ENCODE measurements around the gene CABLES2.

The CABLES2 gene

DNA sequence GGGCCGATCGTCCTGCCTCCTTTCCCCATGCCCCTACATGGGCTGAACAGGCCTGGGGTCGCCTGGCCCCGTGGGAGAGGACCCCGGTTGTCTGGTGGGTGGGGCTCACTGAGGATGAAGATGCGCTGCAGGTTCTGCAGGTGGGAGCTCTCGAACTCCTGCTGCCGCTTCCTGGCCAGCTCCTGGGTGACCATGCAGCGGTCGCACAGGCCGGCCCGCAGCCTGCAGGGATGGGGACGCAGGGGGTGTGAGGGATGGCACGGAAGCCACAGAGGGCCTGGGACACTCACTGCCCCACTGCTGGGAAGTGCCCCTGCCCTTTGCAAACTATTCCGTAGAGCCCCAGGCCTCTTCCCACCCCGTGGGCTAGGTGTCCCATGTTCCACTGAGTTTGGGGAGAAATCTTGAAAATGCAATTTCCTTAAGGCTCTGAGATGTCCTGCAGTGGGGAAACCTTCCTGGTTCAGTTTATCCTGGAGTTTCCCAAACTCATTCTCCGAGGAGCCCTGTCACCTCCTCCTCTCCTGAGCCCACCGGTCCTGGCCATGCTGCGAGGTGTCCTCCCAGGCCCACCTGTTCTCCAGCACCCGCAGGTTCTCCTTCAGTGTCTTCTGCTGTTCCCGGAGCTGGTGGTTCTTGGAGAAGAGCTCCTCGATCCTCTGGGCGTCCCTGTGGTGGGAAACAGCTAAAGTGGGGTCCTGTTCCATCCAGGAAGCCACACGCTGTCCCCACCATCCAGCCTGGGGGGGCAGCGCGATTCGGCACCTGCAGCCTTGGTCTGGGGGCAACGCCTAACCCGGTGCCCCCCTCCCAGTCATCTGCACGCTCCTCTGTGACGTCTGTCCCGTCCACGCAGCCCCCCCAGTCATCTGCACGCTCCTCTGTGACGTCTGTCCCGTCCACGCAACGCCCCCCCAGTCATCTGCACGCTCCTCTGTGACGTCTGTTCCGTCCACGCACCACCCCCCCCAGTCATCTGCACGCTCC lies 9.9 kb upstream of the CABLES2 start:
- H3K9me3 ChIP-seq (ENCODE audit: control insufficient read depth, low read length), result no peaks in the 10 kb centered on the region
- no peak overlapping the region for H3K4me3 ChIP-seq (ENCODE audit: extremely low read depth, insufficient read depth, low read length, poor library complexity, severe bottlenecking)
- no peak overlapping the region for H3K27ac ChIP-seq (ENCODE audit: low read depth, low read length, severe bottlenecking)
- no peaks in the 10 kb centered on the region for H3K4me1 ChIP-seq (ENCODE audit: control insufficient read depth, insufficient read depth, low read length, poor library complexity, severe bottlenecking)
- no peaks in the 10 kb centered on the region for H3K36me3 ChIP-seq (ENCODE audit: control insufficient read depth, insufficient read depth, low read length)
- WGBS, 2 experiments (ENCODE audit: insufficient coverage in 2 of 2), result 93% methylated on average over 20 to 33 of the region's 43 CpGs

DNA sequence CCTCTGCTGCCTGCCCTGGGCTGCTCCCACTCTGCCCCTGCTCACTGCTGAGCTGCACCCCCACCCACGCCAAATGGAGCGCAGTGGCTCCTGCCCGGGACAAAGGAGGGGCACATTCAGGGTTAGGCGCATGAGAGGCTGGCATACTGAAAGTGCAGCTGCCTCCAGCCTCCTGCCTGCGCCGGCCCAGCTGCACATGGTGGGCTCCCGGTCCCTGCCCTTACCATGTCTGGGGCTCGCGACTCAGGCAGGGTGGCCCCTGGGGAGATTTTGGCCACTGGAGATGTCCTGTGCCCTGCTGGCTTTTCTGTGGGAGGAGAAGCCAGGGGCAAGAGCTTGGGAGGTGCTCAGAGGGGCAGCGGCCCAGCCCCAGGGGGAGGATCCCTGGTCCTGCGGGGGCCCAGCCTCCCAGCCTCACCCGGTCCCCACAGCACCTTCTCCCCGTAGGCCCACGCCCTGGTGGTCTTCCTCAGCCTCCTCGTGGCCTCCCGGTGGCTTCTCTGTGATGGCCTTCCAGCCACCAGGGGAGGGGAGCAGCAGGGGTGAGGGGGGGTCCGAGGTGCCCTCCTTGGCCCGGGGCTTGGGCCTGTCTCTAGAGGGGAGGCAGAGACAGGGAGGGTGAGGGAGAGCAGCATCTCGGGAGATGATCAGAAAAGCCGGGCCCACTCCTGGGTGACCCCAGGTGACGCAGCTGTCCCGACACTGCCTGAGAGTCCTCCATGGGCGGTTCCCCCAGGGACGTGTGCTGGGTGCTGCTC lies 8.4 kb upstream of the CABLES2 start:
- Histone ChIP-seq H3K27ac (ENCODE audit: low read depth, low read length, severe bottlenecking) (no peak overlapping the region), H3K9me3 (ENCODE audit: control insufficient read depth, low read length) (no peaks in the 10 kb centered on the region), H3K36me3 (ENCODE audit: control insufficient read depth, insufficient read depth, low read length) (no peaks in the 10 kb centered on the region), H3K4me3 (ENCODE audit: extremely low read depth, insufficient read depth, low read length, poor library complexity, severe bottlenecking) (no peak overlapping the region), H3K4me1 (ENCODE audit: control insufficient read depth, insufficient read depth, low read length, poor library complexity, severe bottlenecking) (no peaks in the 10 kb centered on the region)
- WGBS, 2 experiments (ENCODE audit: insufficient coverage in 2 of 2), result 86 to 92% methylated on average over 14 to 19 of the region's 24 CpGs

DNA sequence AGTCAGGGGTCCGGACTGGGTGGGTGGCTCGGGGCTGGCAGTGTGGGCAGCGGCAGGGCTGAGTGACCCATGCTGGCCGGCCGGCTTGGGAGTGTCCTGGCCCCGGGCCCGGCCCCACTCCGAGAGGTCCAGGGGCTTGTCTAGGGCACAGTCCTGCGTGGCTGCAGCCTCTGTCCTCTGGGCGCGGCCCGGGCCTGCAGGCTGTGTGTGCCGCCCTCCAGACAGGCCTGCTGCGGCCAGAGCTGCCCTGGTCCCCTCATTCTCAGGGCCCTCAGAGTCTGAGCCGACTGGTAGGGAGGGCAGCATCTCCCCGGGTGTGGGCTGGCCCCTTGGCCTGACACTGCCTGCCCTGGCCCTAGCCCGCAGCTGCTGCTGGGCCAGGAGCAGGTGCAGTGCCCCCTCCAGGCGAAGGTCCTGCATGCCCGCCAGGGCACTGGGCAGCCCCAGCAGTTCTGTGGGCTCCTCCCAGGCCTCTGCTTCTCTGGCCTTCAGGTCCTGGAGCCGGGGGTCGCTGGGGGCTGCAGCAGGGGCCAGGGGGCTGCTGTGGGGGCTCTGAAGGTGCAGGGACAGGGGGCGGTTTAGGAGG lies 6.9 kb upstream of the CABLES2 start:
- H3K27ac ChIP-seq (ENCODE audit: low read depth, low read length, severe bottlenecking), result no peak overlapping the region
- H3K9me3 ChIP-seq (ENCODE audit: control insufficient read depth, low read length), result no peaks in the 10 kb centered on the region
- 83 to 88% methylated on average over 21 of the region's 22 CpGs for WGBS, 2 experiments (ENCODE audit: insufficient coverage in 2 of 2)
- H3K4me1 ChIP-seq (ENCODE audit: control insufficient read depth, insufficient read depth, low read length, poor library complexity, severe bottlenecking), result no peaks in the 10 kb centered on the region
- H3K36me3 ChIP-seq (ENCODE audit: control insufficient read depth, insufficient read depth, low read length), result no peaks in the 10 kb centered on the region
- no peak overlapping the region for H3K4me3 ChIP-seq (ENCODE audit: extremely low read depth, insufficient read depth, low read length, poor library complexity, severe bottlenecking)

DNA sequence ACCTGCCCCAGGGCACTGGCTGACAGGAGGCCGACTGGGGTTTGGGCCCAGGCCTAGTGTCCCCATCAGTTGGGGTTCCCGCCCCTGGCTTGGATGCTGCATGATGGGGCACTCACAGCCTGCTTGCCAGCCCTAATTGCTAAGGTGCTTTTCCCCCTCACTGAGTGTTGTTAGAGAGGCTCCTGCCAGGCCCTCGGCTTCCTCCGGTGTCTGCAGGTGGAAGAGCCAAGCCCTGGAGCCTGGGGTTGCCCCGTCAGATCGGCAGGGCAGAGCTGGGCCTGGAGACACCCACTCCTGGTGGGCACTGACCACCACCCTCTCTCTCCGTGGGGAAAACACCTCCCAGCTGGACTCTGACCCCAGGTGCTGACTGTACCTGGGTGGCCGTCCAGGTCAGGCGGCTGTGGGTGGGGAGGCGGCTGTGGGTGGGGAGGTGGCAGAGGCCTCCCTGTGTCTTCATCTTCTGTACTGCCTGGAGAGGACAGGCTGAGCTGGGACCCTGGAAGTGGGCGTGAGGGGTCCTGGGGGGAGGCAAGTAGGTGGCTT lies 6.0 kb upstream of the CABLES2 start:
- H3K4me1 ChIP-seq (ENCODE audit: control insufficient read depth, insufficient read depth, low read length, poor library complexity, severe bottlenecking), result no peaks in the 10 kb centered on the region
- H3K27ac ChIP-seq (ENCODE audit: low read depth, low read length, severe bottlenecking), result no peak overlapping the region
- H3K4me3 ChIP-seq (ENCODE audit: extremely low read depth, insufficient read depth, low read length, poor library complexity, severe bottlenecking), result no peak overlapping the region
- H3K36me3 ChIP-seq (ENCODE audit: control insufficient read depth, insufficient read depth, low read length), result no peaks in the 10 kb centered on the region
- no peaks in the 10 kb centered on the region for H3K9me3 ChIP-seq (ENCODE audit: control insufficient read depth, low read length)
- 86 to 95% methylated on average over 10 of the region's 11 CpGs for WGBS, 2 experiments (ENCODE audit: insufficient coverage in 2 of 2)

DNA sequence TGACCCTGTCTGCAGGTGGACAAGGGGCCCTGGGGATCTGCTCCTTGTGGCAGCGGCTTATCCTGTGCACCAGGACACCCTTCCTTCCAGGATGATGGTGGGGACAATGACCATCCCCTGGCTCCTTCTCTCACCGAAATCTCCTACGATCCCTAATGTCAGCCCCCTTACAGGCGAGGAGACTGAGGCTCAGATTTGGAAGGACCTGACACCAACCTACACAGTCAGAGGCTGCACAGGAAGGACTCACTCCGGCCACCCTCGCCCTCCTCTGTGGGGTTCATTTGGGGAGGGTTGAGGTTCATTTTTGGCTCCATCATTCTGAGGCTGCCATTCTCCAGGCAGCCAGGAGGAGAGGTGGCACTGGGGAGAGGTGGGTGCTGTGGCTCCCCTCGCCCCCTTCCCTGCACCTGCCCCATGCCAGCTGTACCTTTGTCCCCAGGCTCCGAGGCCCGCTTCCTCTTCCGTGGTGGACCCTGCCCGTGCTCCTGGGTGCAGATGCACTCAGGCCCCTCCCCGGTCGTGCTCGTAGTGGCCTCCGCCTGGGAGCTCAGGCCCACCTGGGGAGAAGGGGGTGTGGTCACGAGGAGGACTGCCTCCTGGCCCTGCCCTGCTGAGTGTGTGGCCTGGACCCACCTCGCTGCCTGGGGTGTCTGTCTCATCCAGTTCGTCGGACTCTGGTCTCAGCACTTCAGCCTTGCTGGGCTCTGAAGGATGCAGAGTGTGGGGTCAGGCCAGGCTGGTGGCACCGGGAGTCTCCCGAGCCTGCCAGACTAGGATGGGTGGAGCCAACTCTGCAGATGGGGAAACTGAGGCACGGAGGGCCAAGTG lies 5.3 kb upstream of the CABLES2 start:
- H3K4me3 ChIP-seq (ENCODE audit: extremely low read depth, insufficient read depth, low read length, poor library complexity, severe bottlenecking), result no peak overlapping the region
- H3K27ac ChIP-seq (ENCODE audit: low read depth, low read length, severe bottlenecking), result no peak overlapping the region
- 81 to 88% methylated on average over 15 to 17 of the region's 22 CpGs for WGBS, 2 experiments (ENCODE audit: insufficient coverage in 2 of 2)
- H3K4me1 ChIP-seq (ENCODE audit: control insufficient read depth, insufficient read depth, low read length, poor library complexity, severe bottlenecking), result no peaks in the 10 kb centered on the region
- no peaks in the 10 kb centered on the region for H3K36me3 ChIP-seq (ENCODE audit: control insufficient read depth, insufficient read depth, low read length)
- H3K9me3 ChIP-seq (ENCODE audit: control insufficient read depth, low read length), result no peaks in the 10 kb centered on the region

DNA sequence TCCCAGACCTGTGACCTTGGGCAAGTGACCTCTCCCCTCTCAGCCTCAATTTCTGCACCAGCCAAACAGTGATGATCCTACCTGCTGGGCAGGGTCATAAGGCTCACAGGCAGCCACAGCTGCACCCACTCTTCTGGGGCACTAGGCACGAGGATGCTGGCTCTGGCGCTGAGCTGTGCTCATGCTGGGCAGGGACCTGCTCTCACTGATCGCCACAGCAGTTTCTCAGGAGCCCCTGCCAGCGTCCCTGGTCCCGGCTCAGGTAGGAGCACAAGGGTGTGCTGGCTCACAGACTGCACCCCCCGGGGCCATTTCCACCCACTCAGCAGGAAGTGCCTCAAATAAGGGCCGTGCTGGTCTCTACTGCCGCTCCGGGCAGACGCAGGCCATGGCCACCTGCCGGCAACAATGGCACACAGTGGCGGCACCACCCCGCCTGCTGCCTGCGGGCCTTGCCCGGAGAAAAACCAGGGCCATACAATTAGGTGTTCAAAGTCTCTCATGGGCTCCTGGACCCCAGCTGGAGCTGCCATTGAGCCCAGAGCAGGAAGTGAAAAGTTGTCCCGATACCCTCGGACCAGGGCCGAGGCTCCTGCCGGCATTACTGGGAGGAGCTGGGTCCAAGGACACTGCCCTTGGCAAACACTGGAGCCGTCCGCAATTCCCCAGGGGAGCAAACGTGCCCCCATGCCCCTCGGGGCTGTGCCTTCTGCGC lies 4.6 kb upstream of the CABLES2 start:
- Histone ChIP-seq H3K4me1 (ENCODE audit: control insufficient read depth, insufficient read depth, low read length, poor library complexity, severe bottlenecking) (no peaks in the 10 kb centered on the region), H3K9me3 (ENCODE audit: control insufficient read depth, low read length) (no peaks in the 10 kb centered on the region), H3K36me3 (ENCODE audit: control insufficient read depth, insufficient read depth, low read length) (no peaks in the 10 kb centered on the region), H3K27ac (ENCODE audit: low read depth, low read length, severe bottlenecking) (no peak overlapping the region), H3K4me3 (ENCODE audit: extremely low read depth, insufficient read depth, low read length, poor library complexity, severe bottlenecking) (no peak overlapping the region)
- 88 to 91% methylated on average over 23 to 24 of the region's 24 CpGs for WGBS, 2 experiments (ENCODE audit: insufficient coverage in 2 of 2)

DNA sequence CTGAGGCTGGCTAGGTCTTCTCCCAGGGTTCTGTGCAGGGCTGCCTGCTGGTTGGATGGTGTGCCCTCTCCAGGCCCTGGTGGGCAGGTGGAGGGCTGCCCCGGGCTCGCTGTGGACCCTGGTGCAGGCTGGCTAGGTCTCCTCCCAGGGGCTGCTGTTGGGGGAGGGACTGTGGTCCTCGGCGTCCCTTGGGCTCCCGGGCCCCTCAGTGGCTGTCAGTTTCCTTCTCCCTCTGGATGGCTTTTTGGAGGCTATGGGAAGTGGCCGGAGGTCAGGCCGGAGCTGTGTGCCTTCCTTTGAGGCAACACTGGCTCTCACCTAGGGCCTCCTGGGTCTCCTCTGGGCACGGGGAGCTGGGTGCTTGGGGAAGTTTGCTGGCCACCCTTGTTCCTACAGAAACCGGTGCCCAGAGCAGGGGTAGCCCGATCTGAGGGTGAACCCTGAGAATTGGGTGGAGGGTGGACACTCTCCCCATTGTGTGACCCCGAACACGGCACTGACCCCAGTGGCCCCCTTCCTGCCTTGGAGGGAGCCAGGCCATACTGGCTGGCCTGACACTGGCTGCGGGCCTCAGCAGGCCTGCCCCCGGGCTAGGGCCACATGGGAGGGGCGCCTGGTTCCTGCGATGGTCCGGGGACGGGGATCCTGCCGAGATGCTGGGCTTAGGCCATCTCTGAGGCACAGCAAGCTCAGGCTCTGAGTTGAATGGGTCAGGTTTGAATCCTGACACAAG lies 3.8 kb upstream of the CABLES2 start:
- Histone ChIP-seq H3K4me1 (ENCODE audit: control insufficient read depth, insufficient read depth, low read length, poor library complexity, severe bottlenecking) (no peaks in the 10 kb centered on the region), H3K36me3 (ENCODE audit: control insufficient read depth, insufficient read depth, low read length) (no peaks in the 10 kb centered on the region), H3K27ac (ENCODE audit: low read depth, low read length, severe bottlenecking) (no peak overlapping the region), H3K4me3 (ENCODE audit: extremely low read depth, insufficient read depth, low read length, poor library complexity, severe bottlenecking) (no peak overlapping the region), H3K9me3 (ENCODE audit: control insufficient read depth, low read length) (no peaks in the 10 kb centered on the region)
- 86 to 89% methylated on average over 16 to 17 of the region's 19 CpGs for WGBS, 2 experiments (ENCODE audit: insufficient coverage in 2 of 2)

DNA sequence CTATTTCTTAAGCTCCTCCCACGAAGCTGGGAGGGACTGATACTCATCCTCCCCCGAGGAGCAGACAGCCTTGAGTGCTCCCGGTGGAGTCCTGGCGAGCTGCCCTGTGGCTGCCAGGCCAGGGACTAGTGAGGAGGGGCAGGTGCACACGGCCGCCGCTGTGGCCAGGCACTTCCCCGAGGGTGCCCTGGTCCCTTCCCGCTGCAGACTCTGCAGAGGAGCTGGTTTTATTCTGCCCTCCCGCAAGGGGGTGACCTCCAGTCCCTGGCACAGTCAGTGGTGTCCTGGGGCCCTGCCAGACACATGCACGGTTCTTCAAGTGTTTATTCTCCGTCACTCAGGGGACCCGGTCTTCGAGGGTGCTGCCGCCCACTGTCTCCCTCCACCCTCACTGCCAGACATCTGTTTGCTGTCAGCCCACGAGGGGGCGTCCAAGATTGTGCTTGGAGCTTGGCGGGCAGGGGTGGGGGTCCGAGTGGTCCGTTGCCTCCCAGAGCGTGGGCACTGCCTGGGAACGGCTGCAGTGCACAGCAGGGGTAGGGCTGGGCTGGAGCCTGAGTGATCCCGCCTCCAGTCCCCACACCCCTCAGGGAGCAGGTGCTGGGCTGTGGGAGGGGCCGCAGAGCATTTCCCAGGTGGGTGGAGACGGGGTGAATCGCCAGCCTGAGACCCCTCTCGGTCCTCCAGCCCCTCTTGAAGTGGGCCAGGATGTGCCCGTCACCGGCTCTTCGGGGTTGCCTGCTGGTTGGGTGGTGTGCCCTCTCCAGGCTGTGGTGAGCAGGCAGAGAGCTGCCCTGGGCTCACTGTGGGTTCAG lies 3.1 kb upstream of the CABLES2 start:
- no peaks in the 10 kb centered on the region for H3K36me3 ChIP-seq (ENCODE audit: control insufficient read depth, insufficient read depth, low read length)
- H3K4me1 ChIP-seq (ENCODE audit: control insufficient read depth, insufficient read depth, low read length, poor library complexity, severe bottlenecking), result no peaks in the 10 kb centered on the region
- no peak overlapping the region for H3K27ac ChIP-seq (ENCODE audit: low read depth, low read length, severe bottlenecking)
- no peak overlapping the region for H3K4me3 ChIP-seq (ENCODE audit: extremely low read depth, insufficient read depth, low read length, poor library complexity, severe bottlenecking)
- H3K9me3 ChIP-seq (ENCODE audit: control insufficient read depth, low read length), result no peaks in the 10 kb centered on the region
- WGBS, 2 experiments (ENCODE audit: insufficient coverage in 2 of 2), result 28 to 30% methylated on average over 25 to 28 of the region's 30 CpGs
